ENCODE data around the gene ZNF398.
"Not testable (repeated sequence)": the region's sequence is repeated elsewhere in the genome, so short reads cannot be mapped to it uniquely, and the experiment has no call there.

GRCh38 chr7:149226366-149226765 is 79.1 kb downstream of the ZNF398 start:
- not testable (repeated sequence) for TF ChIP-seq EZH2, CTCF, EZH2phosphoT487 (IDR thresholded peaks at IDR 0.05)
